K562 (cell line): ENCODE results near the gene PFDN2. TPM values are rescaled to one million over a fixed set of nuclear protein-coding genes. Genes with fewer than 3 reads are reported as not detected.

ENCODE experiments used
- CREB1 ChIP-seq, 2 experiments: sonication (generic) in 1 of 2; formaldehyde crosslinking in 1 of 2; IDR thresholded peaks; 2 replicates each; pipeline versions ENCODE4 v1.6.1 to v1.8.0; 2012 to 2022; ENCODE audit warnings: inconsistent platforms in 1 of 2, mild to moderate bottlenecking in 1 of 2, missing genetic modification reagents in 1 of 2, moderate library complexity in 1 of 2
- FOXP1 ChIP-seq: sonication (generic); formaldehyde crosslinking; IDR thresholded peaks from 2 replicates; pipeline ENCODE4 v1.8.0; 2022; ENCODE audit warnings: mild to moderate bottlenecking, missing genetic modification reagents
- HDAC6 ChIP-seq: IDR thresholded peaks from 2 replicates; pipeline ENCODE4 v1.6.1; 2012; ENCODE audit warnings: low read depth, mild to moderate bottlenecking, control low read depth, inconsistent platforms, low read length, moderate library complexity
- KLF13 ChIP-seq: fragments of 450-650 bp; IDR thresholded peaks from 2 replicates; pipeline ENCODE4 v1.6.1; 2016; ENCODE audit warnings: missing genetic modification characterization, low read depth, mild to moderate bottlenecking, missing compliant biosample characterization, moderate library complexity, borderline replicate concordance
- MAFG ChIP-seq: fragments of 450-650 bp; conservative IDR thresholded peaks from 2 replicates; pipeline ENCODE4 v1.6.1; 2016; ENCODE audit warnings: missing genetic modification characterization, missing compliant biosample characterization
- MAZ ChIP-seq, 2 experiments: fragments of 450-650 bp in 1 of 2; sonication (generic) in 1 of 2; formaldehyde crosslinking; IDR thresholded peaks in 1 of 2; conservative IDR thresholded peaks in 1 of 2; 2 replicates each; pipeline versions ENCODE4 v1.4.0 to v1.5.0; 2020; ENCODE audit warnings: mild to moderate bottlenecking in 1 of 2, missing genetic modification reagents in 1 of 2
- MGA ChIP-seq: fragments of 450-650 bp; IDR thresholded peaks from 2 replicates; pipeline ENCODE4 v1.6.1; 2016; ENCODE audit warnings: mild to moderate bottlenecking, moderate library complexity
- PHF8 ChIP-seq: fragments of 200-600 bp; sonication (generic); IDR thresholded peaks from 2 replicates; pipeline ENCODE4 v1.6.1; 2012; ENCODE audit warnings: mixed run types, mild to moderate bottlenecking, inconsistent platforms, low read length, moderate library complexity, borderline replicate concordance
- RNF219 ChIP-seq: fragments of 250-450 bp; sonication (Bioruptor Pico); IDR thresholded peaks from 2 replicates; pipeline ENCODE4 v1.5.0; 2022; ENCODE audit warnings: mild to moderate bottlenecking
- SAFB ChIP-seq: fragments of 200-400 bp; formaldehyde crosslinking; IDR thresholded peaks from 2 replicates; pipeline ENCODE4 v1.6.1; 2017; ENCODE audit warnings: low read depth, low read length, borderline replicate concordance
- U2AF2 ChIP-seq: fragments of 200-400 bp; formaldehyde crosslinking; optimal IDR thresholded peaks from 2 replicates; pipeline ENCODE3; 2017; ENCODE audit warnings: low read depth, mild to moderate bottlenecking, low read length
- ZFX ChIP-seq: sonication (generic); formaldehyde crosslinking; IDR thresholded peaks from 2 replicates; pipeline ENCODE4 v1.8.0; 2022; ENCODE audit warnings: mild to moderate bottlenecking, missing genetic modification reagents, moderate library complexity
- polyA plus RNA-seq, 8 experiments: library from polyadenylated mRNA; depleted of rRNA in 4 of 8; stranded (reverse) in 5 of 8; unstranded in 3 of 8; fragments of >200 nt; fragmentation: Nextera tagmentation in 2 of 8; fragmentation: Illumina TruSeq in 1 of 8; extraction: Ambion mirVana in 2 of 8; extraction: Trizol in 1 of 8; gene quantifications; 2 replicates each; pipeline versions ENCODE4 v1.2.1 to v1.2.3, GENCODE V29; 2011 to 2014; ENCODE audit warnings: inconsistent platforms in 1 of 8, missing spikeins in 1 of 8
- total RNA-seq, 7 experiments: library from RNA; depleted of rRNA in 6 of 7; stranded (reverse); fragments of >200 nt in 6 of 7; fragmentation: Illumina TruSeq in 2 of 7; extraction: Trizol in 2 of 7; gene quantifications; 2 replicates each; pipeline versions ENCODE4 v1.2.1 to v1.2.3, GENCODE V29; 2011 to 2021; ENCODE audit warnings: low replicate concordance in 1 of 7

Gene PFDN2
- total and polyA plus RNA-seq, 9 of the 15 experiments (the other 6 are each of a cell fraction or from before 2014, with no cell fraction given): 50.2 to 361 (median 144) TPM

- TF ChIP-seq MGA (no peak), MAZ (CRISPR knock-in tag; conservative IDR thresholded peaks at IDR 0.05 in 1 of 2, IDR thresholded peaks at IDR 0.05 in 1 of 2) (peak in 1 of 2 experiments; percentile 63; a peak in 2 of 4 replicates), HDAC6 (no peak), CREB1 (IDR thresholded peaks at IDR 0.05) (0 out of 2 replicates have a peak, but pooled peaks have one; percentile 39), CREB1 (CRISPR knock-in tag; IDR thresholded peaks at IDR 0.05) (peak; percentile 52; the same call in 1 of the 2 replicates), KLF13 (tag) (no peak), MAFG (tag) (no peak), FOXP1 (CRISPR knock-in tag) (peak; percentile 27; the same call in 1 of the 2 replicates), U2AF2 (no peak), PHF8 (peak; percentile 76; the same call in 1 of the 2 replicates), ZFX (CRISPR knock-in tag) (peak; percentile 64), RNF219 (CRISPR knock-in tag) (no peak), SAFB (no peak)
These were observed 41.5 kb upstream of the PFDN2 start, which contains the start of gene USP21 (continued) for GRCh38 chr1:161159087-161159912.
